SKM-1 (cell line): Measurements from ENCODE around the gene ZC3H12A.

Source experiments
- DNase-seq: peaks from one replicate; lab custom pipeline; 2025; ENCODE audit not compliant: unreplicated experiment; lab: John Stamatoyannopoulos, UW

Gene ZC3H12A

GRCh38 chr1:37453647-37454046, 20.7 kb upstream of the ZC3H12A start:
- no peak for DNase-seq

GRCh38 chr1:37455516-37455915, 18.9 kb upstream of the ZC3H12A start:
- no peak for DNase-seq

GRCh38 chr1:37456614-37457013, 17.8 kb upstream of the ZC3H12A start:
- no peak for DNase-seq

GRCh38 chr1:37458551-37458950, 15.8 kb upstream of the ZC3H12A start:
- DNase-seq: no peak

GRCh38 chr1:37461698-37462436, 12.5 kb upstream of the ZC3H12A start:
- no peak for DNase-seq

GRCh38 chr1:37464443-37464842, 9.9 kb upstream of the ZC3H12A start:
- DNase-seq: no peak

- DNase-seq: no peak
Measured at GRCh38 chr1:37465593-37466517, 8.5 kb upstream of the ZC3H12A start.

- DNase-seq: no peak
Measured at GRCh38 chr1:37468037-37468436, 6.3 kb upstream of the ZC3H12A start.

GRCh38 chr1:37469386-37469785, 5.0 kb upstream of the ZC3H12A start:
- DNase-seq: no peak

GRCh38 chr1:37471345-37472231, 2.8 kb upstream of the ZC3H12A start:
- DNase-seq: no peak

GRCh38 chr1:37472281-37472680, 2.1 kb upstream of the ZC3H12A start:
- no peak for DNase-seq

- no peak for DNase-seq
Measured at GRCh38 chr1:37472994-37473393, 1.4 kb upstream of the ZC3H12A start.

- no peak for DNase-seq
Measured at GRCh38 chr1:37473431-37474045, 842 bp upstream of the ZC3H12A start.

- DNase-seq: no peak
Measured at GRCh38 chr1:37474697-37475379, 458 bp downstream of the ZC3H12A start.

GRCh38 chr1:37475380-37476086, 1.2 kb downstream of the ZC3H12A start:
- DNase-seq: no peak

GRCh38 chr1:37476087-37476452, 1.7 kb downstream of the ZC3H12A start:
- DNase-seq: no peak

GRCh38 chr1:37476460-37477197, 2.2 kb downstream of the ZC3H12A start:
- DNase-seq: no peak

GRCh38 chr1:37477198-37477931, 3.0 kb downstream of the ZC3H12A start:
- no peak for DNase-seq
